ELF-1 (cell line): Measurements from ENCODE around the gene PTGS1.
"Not testable (repeated sequence)": the region's sequence is repeated elsewhere in the genome, so short reads cannot be mapped to it uniquely, and the experiment has no call there.

Experiments used
- DNase-seq: peaks from one replicate; pipeline ENCODE4 v3.0.0-alpha.2; 2016; ENCODE audit warnings: low read depth, low spot score

PTGS1 gene

DNA sequence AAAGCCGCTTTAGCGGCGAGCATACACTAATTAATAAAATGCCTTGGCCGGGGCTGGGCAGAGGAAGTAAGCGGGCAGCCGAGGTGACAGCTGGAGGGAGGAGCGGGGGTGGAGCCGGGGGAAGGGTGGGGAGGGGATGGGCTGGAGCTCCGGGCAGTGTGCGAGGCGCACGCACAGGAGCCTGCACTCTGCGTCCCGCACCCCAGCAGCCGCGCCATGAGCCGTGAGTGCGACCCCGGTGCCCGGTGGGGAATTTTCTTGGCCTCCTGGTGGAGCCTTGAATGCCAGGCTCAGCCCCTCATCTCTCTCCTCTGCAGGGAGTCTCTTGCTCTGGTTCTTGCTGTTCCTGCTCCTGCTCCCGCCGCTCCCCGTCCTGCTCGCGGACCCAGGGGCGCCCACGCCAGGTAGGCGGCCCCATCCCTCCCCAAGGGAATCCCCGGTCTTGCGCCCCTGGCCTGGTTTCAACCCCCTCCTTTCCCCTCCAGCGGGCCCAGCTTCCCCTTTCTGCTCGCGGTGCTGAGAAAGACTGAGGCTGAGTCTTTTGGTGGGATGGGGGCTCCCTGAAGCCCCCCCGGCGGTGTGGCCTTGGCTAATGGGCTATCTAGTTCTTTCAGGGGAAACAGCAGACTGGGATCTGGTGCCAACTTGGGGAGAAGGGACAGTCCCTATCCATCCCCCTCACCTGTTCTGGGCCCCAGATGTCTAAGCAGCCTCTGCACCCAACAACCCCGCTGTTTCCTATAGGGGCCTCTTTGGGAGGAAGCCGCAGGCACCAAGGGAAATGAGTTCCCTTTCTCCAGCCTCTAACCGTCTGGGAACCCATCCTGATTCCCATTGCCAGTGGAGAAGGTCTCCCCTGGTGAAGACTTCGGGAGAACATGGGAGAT lies at the start of gene PTGS1:
Gene PTGS1 (plus strand): TSS at position 156 of the 887 bp plus-strand sequence. CDS start 61 bp downstream, at position 217.
- DNase-seq, result peak; percentile 15

DNA sequence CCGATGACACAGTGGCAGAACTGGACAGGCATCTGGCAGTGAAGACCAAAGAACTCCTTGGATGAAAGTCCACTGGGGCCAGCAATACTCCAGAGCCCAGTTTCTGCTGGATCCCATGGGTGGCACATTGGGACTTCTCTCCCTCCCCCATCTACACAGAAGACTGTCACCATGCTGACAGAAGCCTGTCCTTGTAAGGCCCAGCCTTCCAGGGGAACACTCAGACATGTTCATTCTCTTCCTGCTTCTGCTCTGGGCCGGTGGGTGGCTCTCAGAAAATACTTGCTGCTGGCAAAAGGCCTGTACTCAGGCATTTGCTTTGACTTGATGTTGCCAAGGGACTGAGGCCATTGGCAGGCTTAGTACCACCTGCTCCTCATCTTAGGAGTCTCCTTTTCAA lies 48.3 kb upstream of the PTGS1 start:
- no peak for DNase-seq

DNA sequence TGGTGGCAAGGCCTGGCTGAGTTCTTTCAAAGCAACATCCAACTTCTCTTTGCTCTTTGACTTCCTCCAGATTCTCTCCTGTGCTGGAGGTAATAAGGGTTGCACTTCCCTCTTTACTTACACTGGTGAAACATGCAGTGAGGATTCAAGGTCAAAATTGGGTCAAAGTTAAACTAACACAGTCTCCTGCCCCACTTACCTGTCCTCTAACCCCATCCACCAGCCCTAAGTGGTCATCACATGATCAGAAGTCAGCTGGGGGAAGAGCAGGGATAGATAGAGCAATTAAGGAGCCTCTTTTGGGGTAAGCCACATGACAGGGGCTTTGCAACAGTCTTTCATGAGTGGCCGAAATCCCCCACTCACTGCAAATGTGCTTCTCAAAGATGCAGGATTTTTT lies 46.2 kb upstream of the PTGS1 start:
- DNase-seq, result not testable (repeated sequence)

DNA sequence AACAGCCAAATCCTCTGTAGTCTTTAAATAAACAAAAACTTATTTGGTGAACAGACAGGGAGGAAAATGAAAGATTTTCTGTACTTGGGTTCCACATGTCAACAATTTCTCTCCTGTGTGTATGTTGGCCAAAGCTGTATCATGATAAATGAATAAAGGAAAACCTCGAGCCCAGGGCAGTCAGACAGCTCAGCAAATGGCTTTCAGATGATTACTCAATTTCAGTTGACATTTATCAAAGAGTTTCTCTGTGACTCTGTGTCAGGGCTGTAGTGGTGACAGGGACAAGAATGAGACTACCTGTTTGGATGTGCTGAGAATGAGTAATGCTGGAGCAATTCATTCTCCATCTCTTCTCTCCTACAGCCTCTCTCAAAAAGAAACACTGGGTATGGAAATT lies 45.7 kb upstream of the PTGS1 start:
- no peak for DNase-seq

DNA sequence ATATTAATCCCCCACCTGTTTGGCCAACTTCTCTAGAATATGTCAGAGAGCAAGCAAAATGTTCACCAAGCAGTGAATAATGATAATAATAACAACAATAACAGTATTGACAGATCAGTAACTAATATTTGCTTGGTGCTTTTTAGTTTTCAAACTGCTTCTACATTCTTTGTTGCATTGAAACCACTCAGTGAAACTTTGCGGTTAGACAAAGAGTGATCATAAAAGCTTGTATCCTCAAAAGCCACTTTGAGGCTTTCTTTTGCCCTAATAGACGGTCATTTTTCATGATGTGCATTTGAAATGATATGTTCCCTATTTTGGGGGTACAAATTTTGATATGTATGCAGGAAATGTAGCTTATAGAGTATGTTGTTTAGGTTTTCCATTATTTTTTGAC lies 43.6 kb upstream of the PTGS1 start:
- DNase-seq, result no peak

DNA sequence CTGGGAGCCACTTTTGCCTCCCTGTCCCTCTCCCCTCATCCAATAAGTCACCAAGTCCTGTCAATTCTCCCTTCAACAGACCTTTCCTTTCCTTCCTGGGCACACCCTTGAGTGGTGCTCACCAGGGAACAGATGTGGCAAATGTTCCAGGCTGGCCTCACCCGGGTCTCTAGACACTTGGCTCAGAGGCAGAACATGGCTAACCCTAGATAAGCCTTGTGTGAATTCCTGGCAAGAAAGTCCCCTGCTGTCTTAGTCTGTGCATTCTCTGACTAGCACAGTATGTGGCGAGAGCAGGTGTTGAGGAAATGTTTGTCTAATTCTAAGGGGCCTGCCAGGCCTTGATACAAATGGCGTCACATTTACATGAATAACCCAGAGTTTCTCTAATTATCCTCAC lies 41.2 kb upstream of the PTGS1 start:
- DNase-seq, result no peak

DNA sequence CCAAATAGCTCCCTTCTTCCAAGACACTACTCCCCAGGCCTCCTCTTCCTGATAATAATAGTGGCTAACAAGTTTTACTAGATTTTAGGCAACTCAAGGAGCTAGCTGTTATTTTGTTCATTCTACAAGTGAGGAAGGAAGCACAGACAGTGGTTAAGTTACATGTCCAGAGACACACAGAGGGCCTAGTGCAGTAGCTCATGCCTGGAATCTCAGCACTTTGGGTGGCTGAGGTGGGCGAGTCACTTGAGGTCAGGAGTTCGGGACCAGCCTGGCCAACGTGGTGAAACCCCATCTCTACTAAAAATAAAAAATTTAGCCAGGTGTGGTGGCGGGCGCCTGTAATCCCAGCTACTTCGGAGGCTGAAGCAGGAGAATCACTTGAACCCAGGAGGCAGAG lies 40.4 kb upstream of the PTGS1 start:
- DNase-seq, result not testable (repeated sequence)

DNA sequence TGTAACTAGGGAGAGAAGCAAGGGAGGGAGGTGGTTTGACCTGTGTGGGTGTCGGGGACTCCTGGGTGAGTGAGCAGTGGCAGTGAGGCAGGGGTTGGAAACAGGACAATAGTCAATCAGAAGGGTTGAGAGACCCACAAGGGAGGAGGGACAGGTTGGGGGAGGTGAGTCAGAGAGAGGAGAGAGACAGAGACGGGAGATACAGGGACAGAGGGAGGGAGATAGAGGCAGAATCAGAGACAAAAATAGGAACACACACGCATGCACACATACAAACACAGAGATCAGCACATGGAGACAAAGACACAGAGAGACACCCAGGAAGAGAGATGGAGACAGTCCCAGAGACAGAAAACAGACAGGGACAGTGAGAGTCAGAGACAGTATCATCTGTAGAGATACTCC lies 39.3 kb upstream of the PTGS1 start:
- DNase-seq, result no peak

DNA sequence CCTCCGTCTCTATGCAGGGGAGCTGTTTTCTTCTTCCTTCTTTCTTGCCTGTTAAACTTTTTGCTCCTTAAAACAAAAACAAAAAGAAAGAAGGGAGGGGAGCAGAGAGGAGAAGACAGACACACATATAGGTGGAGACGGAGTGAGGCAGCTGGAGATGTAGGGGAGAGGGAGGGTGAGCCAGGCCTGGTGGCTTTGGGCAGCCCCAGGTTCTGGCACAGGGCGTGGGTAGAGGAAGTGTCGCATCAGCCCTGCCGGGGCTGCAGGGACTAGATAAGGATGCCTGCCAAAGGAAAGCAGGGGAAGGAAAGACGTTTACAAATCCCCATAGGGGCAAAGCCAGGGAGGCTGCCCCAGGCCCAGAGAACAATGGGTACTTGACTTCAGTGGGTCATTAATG lies 38.7 kb upstream of the PTGS1 start:
- DNase-seq, result peak; percentile 31

DNA sequence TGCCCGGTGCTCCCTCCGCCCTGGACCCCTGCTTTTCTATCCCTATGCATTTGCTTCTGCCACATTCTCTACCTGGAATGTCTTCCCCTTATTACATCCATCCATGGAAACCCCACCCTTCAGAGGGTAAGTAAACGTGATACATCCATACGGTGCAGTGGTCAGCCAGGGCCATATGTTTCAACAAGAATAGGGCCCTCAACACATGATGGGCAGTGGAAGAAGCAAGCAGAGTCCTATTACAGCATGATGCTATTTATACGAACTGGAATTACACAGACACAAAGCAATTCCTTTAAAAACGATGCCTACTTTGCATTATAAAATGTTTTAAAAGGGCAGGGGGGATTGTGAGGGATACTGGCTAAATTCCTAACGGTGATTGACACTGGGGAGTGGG lies 38.2 kb upstream of the PTGS1 start:
- no peak for DNase-seq

DNA sequence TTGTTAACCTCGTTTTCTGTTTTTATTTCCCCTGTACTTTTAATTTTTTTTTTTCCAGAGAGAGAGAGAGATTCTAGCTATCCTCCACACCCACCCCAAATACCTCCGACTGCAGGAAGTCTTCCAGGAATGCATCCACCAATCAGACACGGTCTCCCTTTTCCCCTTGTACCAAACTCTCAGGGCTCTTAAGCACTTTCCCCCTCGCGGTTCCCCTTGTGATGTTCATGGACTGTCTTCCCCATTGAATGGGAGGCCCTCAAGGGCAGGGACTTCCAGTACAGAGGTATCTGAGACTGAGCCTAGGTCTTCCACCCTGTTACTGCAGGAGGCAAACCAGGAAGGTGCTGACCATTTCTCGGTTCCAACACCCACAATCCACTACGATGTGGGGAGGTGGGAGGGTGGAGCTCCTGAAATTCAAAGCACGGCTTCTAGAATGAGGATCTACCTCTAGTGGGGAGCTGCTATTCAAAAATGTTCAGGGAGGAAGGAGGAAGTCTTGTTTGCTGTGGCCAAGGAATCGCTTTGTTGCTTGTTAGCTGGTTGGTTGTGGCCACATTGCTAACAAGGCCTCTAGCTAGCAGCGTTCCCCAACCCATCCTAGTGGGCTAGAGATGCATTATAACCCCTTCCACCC lies 37.5 kb upstream of the PTGS1 start:
- DNase-seq, result no peak

DNA sequence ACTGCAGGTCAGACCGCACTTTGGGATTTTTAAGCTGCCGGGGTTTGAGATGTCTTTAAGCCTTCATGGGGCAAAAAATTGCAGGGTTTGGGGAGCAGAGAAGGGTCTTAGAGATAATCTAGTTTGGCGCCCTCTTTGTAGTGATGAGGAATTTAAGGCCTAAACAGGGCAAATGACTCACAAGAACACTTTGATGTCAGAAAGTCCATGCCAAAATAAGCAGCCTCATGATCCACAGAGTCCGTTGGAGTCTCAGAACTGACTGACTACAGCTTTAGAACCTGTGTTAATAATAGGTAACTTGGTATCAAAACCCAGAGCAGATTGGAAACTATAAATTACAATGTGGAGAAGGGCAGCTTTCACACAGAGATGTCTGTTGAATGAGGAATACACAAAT lies 35.9 kb upstream of the PTGS1 start:
- DNase-seq, result no peak

DNA sequence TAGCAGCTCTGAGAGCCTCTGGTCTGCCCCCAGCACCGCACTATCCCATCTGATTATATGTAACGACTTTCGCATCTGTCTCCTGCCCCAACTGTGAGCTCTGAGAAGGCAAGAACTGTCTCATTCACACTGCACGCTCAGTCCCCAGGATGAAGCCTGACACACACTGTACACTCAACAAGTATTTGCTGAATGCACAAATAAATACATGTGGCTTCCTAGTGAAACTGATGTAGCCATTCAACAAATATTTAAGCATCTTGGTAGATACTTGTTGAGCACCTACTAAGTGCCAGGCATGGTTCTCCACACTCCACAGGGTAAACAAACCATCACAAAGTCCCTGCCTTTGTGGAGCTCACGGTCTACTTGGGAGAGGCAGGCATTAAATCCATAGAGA lies 34.6 kb upstream of the PTGS1 start:
- DNase-seq, result no peak

DNA sequence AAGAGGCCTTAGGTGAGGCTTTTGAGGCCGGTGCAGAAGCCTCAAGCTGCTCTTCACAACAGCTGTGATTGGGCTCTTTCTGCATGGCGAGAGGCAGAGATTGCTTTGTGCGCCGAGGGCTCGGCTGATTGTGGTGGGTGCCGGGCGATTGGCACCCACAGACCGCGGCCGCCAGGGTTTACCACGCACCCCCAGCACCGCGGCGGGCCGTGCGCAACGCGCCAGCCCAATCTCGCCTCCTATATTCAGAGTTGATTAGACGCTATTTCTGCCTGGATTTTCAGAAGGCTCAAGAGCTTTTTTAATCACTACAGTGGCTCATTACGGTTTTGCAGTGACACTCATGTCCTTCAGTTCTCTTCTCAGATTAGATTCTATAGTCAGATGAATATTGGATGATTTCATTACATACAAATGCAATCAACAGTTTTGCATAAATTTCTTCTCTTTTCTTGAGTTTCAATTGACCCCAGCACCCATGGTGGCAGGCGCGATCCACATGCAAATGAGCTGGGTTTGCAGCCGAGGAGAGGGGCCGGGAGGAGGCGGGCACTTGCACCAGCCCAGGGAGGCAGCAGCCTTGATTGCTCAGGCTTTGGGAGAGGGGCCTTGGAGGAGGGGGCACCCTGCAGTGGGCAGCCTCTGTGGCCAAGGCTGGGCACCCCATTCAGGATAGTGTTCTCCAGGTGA lies 33.8 kb upstream of the PTGS1 start:
- no peak for DNase-seq

DNA sequence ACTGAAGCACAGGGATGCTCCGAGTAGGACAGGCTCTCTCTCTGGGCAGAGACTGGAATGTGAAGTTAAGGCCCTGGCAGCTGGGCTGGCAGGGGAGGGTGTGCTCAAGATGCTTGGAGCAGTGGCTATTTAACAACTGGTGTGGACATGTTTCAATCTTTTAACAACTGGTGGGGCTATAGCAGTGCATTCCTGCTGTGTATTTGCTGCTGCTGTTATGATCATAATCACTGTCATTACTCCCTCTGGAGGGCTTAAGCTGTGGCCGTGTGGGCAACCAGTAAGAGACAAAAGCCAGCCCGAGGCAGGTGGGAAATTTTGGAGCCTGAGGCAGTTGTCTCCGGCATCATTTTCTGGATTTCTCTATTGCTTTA lies 33.3 kb upstream of the PTGS1 start:
- no peak for DNase-seq

DNA sequence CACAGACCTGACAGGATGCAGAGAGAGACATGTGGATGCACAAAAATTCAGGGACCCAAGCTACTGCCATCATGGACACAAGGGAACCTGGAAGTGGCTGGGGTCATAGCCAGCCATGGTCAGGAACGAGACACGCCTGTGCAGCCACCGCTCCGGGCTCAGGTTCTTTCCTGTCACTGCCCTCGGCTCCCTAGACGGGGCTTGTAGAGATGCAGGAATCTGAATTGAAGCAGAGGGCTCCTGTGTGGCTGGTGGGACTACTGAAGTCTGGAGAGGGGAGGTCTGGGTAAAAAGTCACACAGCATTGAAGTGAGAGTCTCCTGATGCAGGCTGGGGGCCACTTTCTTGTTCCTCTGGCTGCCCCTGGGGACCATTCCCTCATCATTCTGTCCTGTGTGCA lies 32.3 kb upstream of the PTGS1 start:
- no peak for DNase-seq

DNA sequence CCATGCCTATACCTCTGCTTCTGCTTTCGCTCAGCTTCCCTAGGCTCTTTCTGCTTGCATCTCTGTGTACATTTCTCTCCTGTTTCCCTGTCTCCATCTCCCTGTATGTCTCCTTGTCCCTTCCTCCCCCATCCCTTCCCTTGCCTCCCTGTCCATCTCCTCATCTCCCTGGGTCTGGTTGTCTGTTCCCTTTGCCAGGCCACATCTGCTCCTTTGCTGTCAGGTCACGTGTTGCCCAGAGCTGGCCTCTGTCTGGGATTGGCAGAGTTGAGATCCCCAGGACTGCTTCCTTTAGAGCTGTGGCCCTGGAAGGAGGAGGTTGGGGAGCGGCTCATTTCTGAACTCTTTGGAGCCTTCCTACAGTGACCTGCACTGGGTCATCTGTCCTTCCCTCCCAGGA lies 31.8 kb upstream of the PTGS1 start:
- no peak for DNase-seq

DNA sequence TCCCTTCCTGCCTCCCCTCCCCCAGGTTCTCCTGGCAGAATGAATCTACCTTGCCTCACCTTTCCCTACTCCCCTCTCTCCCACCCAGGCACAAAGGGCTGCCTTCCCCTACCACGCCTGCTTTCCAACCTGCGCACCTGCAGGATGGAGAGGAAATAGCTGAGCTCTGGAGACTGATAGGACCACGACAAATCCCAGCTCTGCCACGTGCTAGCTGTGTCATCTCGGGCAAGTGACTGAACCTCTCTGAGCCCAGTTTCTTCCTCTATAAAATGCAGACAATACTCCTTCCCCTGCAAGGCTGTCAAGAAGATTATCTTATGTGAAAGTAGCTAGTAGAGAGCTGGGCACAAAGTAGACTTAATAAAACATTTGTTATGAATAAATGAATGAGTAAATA lies 31.2 kb upstream of the PTGS1 start:
- no peak for DNase-seq

DNA sequence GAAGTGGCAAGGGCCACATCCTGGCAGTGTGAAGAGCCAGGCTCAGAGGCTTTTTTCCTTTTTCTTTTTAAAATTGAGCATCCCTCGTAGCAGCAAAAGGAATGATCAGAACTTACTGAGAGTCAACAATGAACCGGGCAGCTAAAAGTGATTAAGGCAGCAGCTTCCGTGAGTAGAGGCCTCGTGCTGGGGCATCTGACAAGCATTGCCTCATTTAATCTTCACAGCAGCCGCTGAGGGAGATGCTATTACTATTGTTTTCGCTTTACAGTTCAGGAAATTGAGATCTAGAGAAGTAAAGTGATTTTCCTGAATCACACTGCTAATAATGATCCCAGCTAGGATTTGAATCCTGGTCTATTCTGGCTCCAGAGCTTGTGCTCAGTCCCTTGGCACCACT lies 30.7 kb upstream of the PTGS1 start:
- DNase-seq, result no peak

DNA sequence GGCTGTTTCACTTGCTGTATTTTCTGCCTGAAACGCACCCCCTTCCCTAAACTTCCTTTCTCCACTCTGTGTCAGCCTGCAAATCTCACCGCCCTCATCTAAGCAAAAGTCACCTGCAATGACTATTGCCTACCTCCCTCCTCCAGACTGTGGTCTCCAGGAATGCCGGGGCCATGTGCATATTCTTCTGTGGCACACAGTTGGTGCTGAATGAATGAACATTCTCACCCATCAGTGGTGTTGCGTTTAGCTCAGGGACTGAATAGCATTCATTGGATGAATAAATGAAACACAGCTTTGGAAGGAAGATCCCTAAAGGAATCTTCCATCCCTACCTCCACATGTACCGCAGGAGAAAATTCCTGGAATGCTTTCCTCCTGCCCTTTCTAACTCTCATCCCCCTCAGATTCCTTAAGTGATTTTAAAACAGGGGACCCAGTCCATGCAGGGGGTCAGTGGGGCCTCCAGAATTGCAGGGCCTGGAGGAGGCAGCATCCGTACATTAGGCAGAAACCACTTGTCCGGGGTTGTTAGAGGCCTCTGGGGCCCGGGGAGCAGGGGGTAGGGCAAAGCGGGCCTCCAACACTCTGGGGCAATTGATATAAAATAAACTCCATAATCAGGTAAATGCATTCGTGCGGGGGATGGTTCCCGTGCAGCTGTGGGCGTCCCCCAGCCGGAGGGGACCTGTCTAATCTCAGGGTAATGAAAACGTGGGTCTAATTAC lies 28.3 kb upstream of the PTGS1 start:
- DNase-seq, result no peak

DNA sequence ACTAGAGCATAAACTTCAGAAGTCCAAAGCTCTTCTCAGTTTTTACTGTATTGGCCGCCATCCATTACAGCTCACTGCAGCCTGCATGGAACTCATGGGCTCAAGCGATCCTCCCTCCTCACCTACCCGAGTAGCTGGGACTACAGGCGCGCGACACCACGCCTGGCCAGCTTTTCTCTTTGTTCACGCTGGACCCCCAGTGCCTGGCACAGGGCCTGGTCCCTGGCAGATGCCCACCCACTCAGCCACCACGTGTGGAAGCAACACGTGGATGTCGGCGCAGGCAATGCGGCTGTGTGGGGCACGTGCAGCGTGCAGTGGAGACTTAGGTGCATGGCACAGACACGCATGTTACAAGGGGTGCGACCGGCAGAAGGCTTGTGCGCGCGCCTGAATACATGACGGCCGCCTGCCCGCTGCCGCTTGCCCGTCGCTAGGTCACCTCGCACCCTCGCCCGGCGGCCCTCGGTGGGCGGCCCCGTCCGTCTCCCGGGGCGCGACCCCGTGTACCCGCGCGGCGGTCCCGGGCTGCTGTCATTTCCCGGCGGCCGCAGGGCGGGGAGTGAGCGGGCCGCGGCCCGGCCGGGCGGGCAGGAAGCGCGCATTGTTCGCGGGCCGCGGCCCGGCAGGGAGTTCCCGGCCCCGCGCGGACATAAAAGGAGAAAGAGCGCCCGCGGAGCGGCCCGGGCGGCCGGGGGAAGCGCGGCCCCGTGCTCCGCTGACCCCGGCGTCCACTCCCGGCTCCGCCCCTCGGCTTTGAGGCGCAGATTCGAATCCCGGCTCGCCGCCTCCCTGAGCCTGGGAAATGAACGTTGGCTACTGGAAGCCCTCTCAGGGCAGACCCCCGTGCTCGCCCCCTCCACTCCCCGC lies 24.1 kb upstream of the PTGS1 start:
- peak; percentile 59 for DNase-seq
